Effector memory CD4-positive, alpha-beta T cell (primary cell): Measurements from ENCODE around the gene GPR176.

Experiments
- DNase-seq, 3 donors: peaks; one replicate each; pipeline ENCODE4 v3.0.0-alpha.2; 2020
- H3K27ac ChIP-seq: 2 replicates; pipeline ENCODE4 v1.7.0; 2013; ENCODE audit warnings: mild to moderate bottlenecking, low read length, moderate library complexity; ENCODE audit not compliant: insufficient read depth, poor library complexity, severe bottlenecking
- H3K27me3 ChIP-seq: replicated peaks from 2 replicates; pipeline ENCODE4 v1.7.0; 2013; ENCODE audit warnings: mild to moderate bottlenecking, low read length; ENCODE audit not compliant: insufficient read depth, control insufficient read depth, poor library complexity, severe bottlenecking
- H3K36me3 ChIP-seq: 2 replicates; pipeline ENCODE4 v1.7.0; 2013; ENCODE audit warnings: mild to moderate bottlenecking, low read length, moderate library complexity; ENCODE audit not compliant: control insufficient read depth, insufficient read depth
- H3K4me1 ChIP-seq: 2 replicates; pipeline ENCODE4 v1.7.0; 2013; ENCODE audit warnings: low read length, mild to moderate bottlenecking; ENCODE audit not compliant: control insufficient read depth, insufficient read depth, poor library complexity, severe bottlenecking
- H3K4me3 ChIP-seq: 2 replicates; pipeline ENCODE4 v1.7.0; 2013; ENCODE audit warnings: low read length, low read depth, mild to moderate bottlenecking; ENCODE audit not compliant: insufficient read depth, poor library complexity, severe bottlenecking
- H3K9me3 ChIP-seq: 2 replicates; pipeline ENCODE4 v1.7.0; 2013; ENCODE audit warnings: mild to moderate bottlenecking, low read length, moderate library complexity; ENCODE audit not compliant: control insufficient read depth

GPR176 gene

GRCh38 chr15:39869254-39869653 is 50.8 kb downstream of the GPR176 start:
- no peak overlapping the region for H3K4me3 ChIP-seq
- H3K27me3 ChIP-seq = no peaks in the 10 kb centered on the region

GRCh38 chr15:39868396-39868795 is 51.7 kb downstream of the GPR176 start:
- Histone ChIP-seq H3K27ac (no peak overlapping the region), H3K4me3 (no peak overlapping the region), H3K9me3 (no peaks in the 10 kb centered on the region), H3K27me3 (no peaks in the 10 kb centered on the region), H3K4me1 (no peaks in the 10 kb centered on the region), H3K36me3 (no peaks in the 10 kb centered on the region)
- DNase-seq = no peak

More at GRCh38 chr15:39869254-39869653, 50.8 kb downstream of the GPR176 start:
- Histone ChIP-seq H3K9me3 (no peaks in the 10 kb centered on the region), H3K4me1 (no peaks in the 10 kb centered on the region), H3K27ac (no peak overlapping the region), H3K36me3 (no peaks in the 10 kb centered on the region)
- DNase-seq = no peak

GRCh38 chr15:39864116-39864515 is 56.0 kb downstream of the GPR176 start:
- H3K36me3 ChIP-seq = no peaks in the 10 kb centered on the region
- H3K4me3 ChIP-seq = no peak overlapping the region
- no peaks in the 10 kb centered on the region for H3K9me3 ChIP-seq
- no peaks in the 10 kb centered on the region for H3K4me1 ChIP-seq
- H3K27me3 ChIP-seq = no peaks in the 10 kb centered on the region
- H3K27ac ChIP-seq = no peak overlapping the region
- DNase-seq = no peak

GRCh38 chr15:39860871-39861270 is 59.2 kb downstream of the GPR176 start:
- H3K27ac ChIP-seq = no peak overlapping the region
- DNase-seq = no peak
- no peaks in the 10 kb centered on the region for H3K9me3 ChIP-seq
- no peaks in the 10 kb centered on the region for H3K36me3 ChIP-seq
- no peak overlapping the region for H3K4me3 ChIP-seq
- H3K27me3 ChIP-seq = no peaks in the 10 kb centered on the region
- H3K4me1 ChIP-seq = no peaks in the 10 kb centered on the region

- DNase-seq = no peak
- H3K9me3 ChIP-seq = no peaks in the 10 kb centered on the region
- no peaks in the 10 kb centered on the region for H3K4me1 ChIP-seq
- no peak overlapping the region for H3K4me3 ChIP-seq
- H3K36me3 ChIP-seq = no peaks in the 10 kb centered on the region
- no peaks in the 10 kb centered on the region for H3K27me3 ChIP-seq
- H3K27ac ChIP-seq = no peak overlapping the region
These were observed 59.9 kb downstream of the GPR176 start for GRCh38 chr15:39860200-39860599.

- DNase-seq = no peak
- Histone ChIP-seq H3K27me3 (no peaks in the 10 kb centered on the region), H3K27ac (no peak overlapping the region), H3K9me3 (no peaks in the 10 kb centered on the region), H3K4me3 (no peak overlapping the region), H3K4me1 (no peaks in the 10 kb centered on the region), H3K36me3 (no peaks in the 10 kb centered on the region)
These were observed 60.4 kb downstream of the GPR176 start for GRCh38 chr15:39859636-39860035.

GRCh38 chr15:39857132-39857531 is 62.9 kb downstream of the GPR176 start:
- H3K4me3 ChIP-seq = no peak overlapping the region
- no peaks in the 10 kb centered on the region for H3K9me3 ChIP-seq
- no peaks in the 10 kb centered on the region for H3K36me3 ChIP-seq
- no peaks in the 10 kb centered on the region for H3K27me3 ChIP-seq
- no peaks in the 10 kb centered on the region for H3K4me1 ChIP-seq
- no peak overlapping the region for H3K27ac ChIP-seq
- no peak for DNase-seq

- Histone ChIP-seq H3K36me3 (no peaks in the 10 kb centered on the region), H3K27ac (no peak overlapping the region), H3K4me3 (no peak overlapping the region), H3K9me3 (no peaks in the 10 kb centered on the region), H3K27me3 (no peaks in the 10 kb centered on the region), H3K4me1 (no peaks in the 10 kb centered on the region)
- DNase-seq = no peak
These were observed 63.7 kb downstream of the GPR176 start for GRCh38 chr15:39856357-39856756.

- H3K4me3 ChIP-seq = no peak overlapping the region
- H3K27ac ChIP-seq = no peak overlapping the region
- DNase-seq = no peak
- no peaks in the 10 kb centered on the region for H3K9me3 ChIP-seq
- no peaks in the 10 kb centered on the region for H3K27me3 ChIP-seq
- no peaks in the 10 kb centered on the region for H3K4me1 ChIP-seq
- no peaks in the 10 kb centered on the region for H3K36me3 ChIP-seq
These were observed 64.7 kb downstream of the GPR176 start for GRCh38 chr15:39855400-39855799.

- H3K36me3 ChIP-seq = no peaks in the 10 kb centered on the region
- no peak for DNase-seq
- no peaks in the 10 kb centered on the region for H3K4me1 ChIP-seq
- no peaks in the 10 kb centered on the region for H3K27me3 ChIP-seq
- H3K4me3 ChIP-seq = no peak overlapping the region
- H3K27ac ChIP-seq = no peak overlapping the region
- no peaks in the 10 kb centered on the region for H3K9me3 ChIP-seq
These were observed 65.9 kb downstream of the GPR176 start for GRCh38 chr15:39854161-39854560.

GRCh38 chr15:39852250-39852649 is 67.8 kb downstream of the GPR176 start:
- no peaks in the 10 kb centered on the region for H3K9me3 ChIP-seq
- no peaks in the 10 kb centered on the region for H3K27me3 ChIP-seq
- no peak overlapping the region for H3K4me3 ChIP-seq
- no peak for DNase-seq
- H3K36me3 ChIP-seq = no peaks in the 10 kb centered on the region
- H3K27ac ChIP-seq = no peak overlapping the region
- no peaks in the 10 kb centered on the region for H3K4me1 ChIP-seq
